HepG2 (cell line): ENCODE results near the gene MPIG6B. TPM values are rescaled to one million over a fixed set of nuclear protein-coding genes. Genes with fewer than 3 reads are reported as not detected.

Experiments used
- ATF3 ChIP-seq: sonication (generic); formaldehyde crosslinking; IDR thresholded peaks from 2 replicates; pipeline ENCODE4 v1.4.0; 2020; ENCODE audit warnings: missing genetic modification reagents
- CREM ChIP-seq, 2 experiments: sonication (generic) in 1 of 2; formaldehyde crosslinking in 1 of 2; IDR thresholded peaks; 2 replicates each; pipeline versions ENCODE4 v1.4.0 to v1.6.1; 2016 to 2020; ENCODE audit warnings: antibody characterized with exemption in 1 of 2, mild to moderate bottlenecking in 1 of 2, missing genetic modification reagents in 1 of 2
- ELF3 ChIP-seq: IDR thresholded peaks from 2 replicates; pipeline ENCODE4 v1.6.1; 2016; ENCODE audit warnings: missing genetic modification reagents, missing compliant biosample characterization
- HNF1B ChIP-seq: sonication (generic); formaldehyde crosslinking; IDR thresholded peaks from 2 replicates; pipeline ENCODE4 v1.5.1; 2020; ENCODE audit warnings: mild to moderate bottlenecking, moderate library complexity, missing genetic modification reagents
- ISL2 ChIP-seq: sonication (generic); formaldehyde crosslinking; IDR thresholded peaks from 2 replicates; pipeline ENCODE4 v1.5.0; 2020; ENCODE audit warnings: missing genetic modification reagents
- KLF16 ChIP-seq, 2 experiments: sonication (generic) in 1 of 2; formaldehyde crosslinking in 1 of 2; IDR thresholded peaks; 2 replicates each; pipeline versions ENCODE4 v1.6.1 to v1.8.0; 2016 to 2023; ENCODE audit warnings: missing genetic modification reagents in 2 of 2, missing compliant biosample characterization in 1 of 2
- MED1 ChIP-seq: sonication (generic); formaldehyde crosslinking; IDR thresholded peaks from 2 replicates; pipeline ENCODE4 v1.4.0; 2020; ENCODE audit warnings: missing genetic modification reagents
- NAIF1 ChIP-seq: sonication (generic); formaldehyde crosslinking; IDR thresholded peaks from 2 replicates; pipeline ENCODE4 v1.5.0; 2020; ENCODE audit warnings: mild to moderate bottlenecking, missing genetic modification reagents, borderline replicate concordance
- NFKBIZ ChIP-seq: IDR thresholded peaks from 2 replicates; pipeline ENCODE4 v1.6.1; 2018; ENCODE audit warnings: missing genetic modification reagents, missing compliant biosample characterization
- PPARG ChIP-seq: conservative IDR thresholded peaks from 2 replicates; pipeline ENCODE4 v1.6.1; 2016; ENCODE audit warnings: missing biosample characterization, missing genetic modification reagents
- RAD21 ChIP-seq: fragments of 450-650 bp; formaldehyde crosslinking; IDR thresholded peaks from 2 replicates; pipeline ENCODE4 v1.5.0; 2020; ENCODE audit warnings: mild to moderate bottlenecking
- SOX6 ChIP-seq, 2 experiments: fragments of 450-650 bp in 1 of 2; sonication (generic) in 1 of 2; formaldehyde crosslinking in 1 of 2; IDR thresholded peaks; 2 replicates each; pipeline versions ENCODE4 v1.4.0 to v1.6.1; 2017 to 2020; ENCODE audit warnings: antibody characterized with exemption in 1 of 2, mild to moderate bottlenecking in 1 of 2, missing genetic modification reagents in 1 of 2
- TBX2 ChIP-seq: sonication (generic); formaldehyde crosslinking; IDR thresholded peaks from 2 replicates; pipeline ENCODE4 v1.5.0; 2020; ENCODE audit warnings: missing genetic modification reagents, mild to moderate bottlenecking, borderline replicate concordance
- TGIF2 ChIP-seq: IDR thresholded peaks from 2 replicates; pipeline ENCODE4 v1.6.1; 2016; ENCODE audit warnings: control low read depth, missing compliant biosample characterization
- ZNF138 ChIP-seq: sonication (generic); formaldehyde crosslinking; IDR thresholded peaks from 2 replicates; pipeline ENCODE4 v1.5.0; 2020; ENCODE audit warnings: mild to moderate bottlenecking, low read depth, missing genetic modification reagents
- ZNF619 ChIP-seq: sonication (generic); formaldehyde crosslinking; IDR thresholded peaks from 2 replicates; pipeline ENCODE4 v1.4.0; 2020; ENCODE audit warnings: mild to moderate bottlenecking, missing genetic modification reagents
- polyA plus RNA-seq, 8 experiments: library from polyadenylated mRNA; depleted of rRNA in 3 of 8; stranded (reverse) in 7 of 8; unstranded in 1 of 8; fragments of >200 nt; fragmentation: Illumina TruSeq in 4 of 8; extraction: Trizol in 4 of 8; gene quantifications; 2 replicates each; pipeline versions ENCODE4 v1.2.1 to v1.2.3, GENCODE V29; 2011 to 2016; ENCODE audit warnings: low read depth in 4 of 8, missing spikeins in 1 of 8, mixed read lengths in 1 of 8; ENCODE audit not compliant: insufficient read depth in 1 of 8
- total RNA-seq, 5 experiments: library from RNA; depleted of rRNA; stranded (reverse); fragments of >200 nt; fragmentation: Illumina TruSeq; extraction: Trizol; gene quantifications; 2 replicates each; pipeline ENCODE4 v1.2.3, GENCODE V29; 2016; ENCODE audit warnings: low read depth in 1 of 5
- TF ChIP-seq, protein P1 (sequence below): sonication (generic); formaldehyde crosslinking; IDR thresholded peaks from 2 replicates; pipeline ENCODE4 v1.4.0; 2020; ENCODE audit warnings: missing genetic modification reagents
- TF ChIP-seq, protein P2 (sequence below): IDR thresholded peaks from 2 replicates; pipeline ENCODE4 v1.6.1; 2018; ENCODE audit warnings: missing genetic modification reagents
- TF ChIP-seq, protein P3 (sequence below): IDR thresholded peaks from 2 replicates; pipeline ENCODE4 v1.6.1; 2016; ENCODE audit warnings: low read depth

Gene MPIG6B
- total and polyA plus RNA-seq, 2 of the 13 experiments (the other 11 are each of a cell fraction or from before 2014, with no cell fraction given) = not detected

- TF ChIP-seq CREM (IDR thresholded peaks at IDR 0.05) = no peak
- TF ChIP-seq CREM (CRISPR knock-in tag; IDR thresholded peaks at IDR 0.05) = no peak
- TF ChIP-seq, protein P1, sequence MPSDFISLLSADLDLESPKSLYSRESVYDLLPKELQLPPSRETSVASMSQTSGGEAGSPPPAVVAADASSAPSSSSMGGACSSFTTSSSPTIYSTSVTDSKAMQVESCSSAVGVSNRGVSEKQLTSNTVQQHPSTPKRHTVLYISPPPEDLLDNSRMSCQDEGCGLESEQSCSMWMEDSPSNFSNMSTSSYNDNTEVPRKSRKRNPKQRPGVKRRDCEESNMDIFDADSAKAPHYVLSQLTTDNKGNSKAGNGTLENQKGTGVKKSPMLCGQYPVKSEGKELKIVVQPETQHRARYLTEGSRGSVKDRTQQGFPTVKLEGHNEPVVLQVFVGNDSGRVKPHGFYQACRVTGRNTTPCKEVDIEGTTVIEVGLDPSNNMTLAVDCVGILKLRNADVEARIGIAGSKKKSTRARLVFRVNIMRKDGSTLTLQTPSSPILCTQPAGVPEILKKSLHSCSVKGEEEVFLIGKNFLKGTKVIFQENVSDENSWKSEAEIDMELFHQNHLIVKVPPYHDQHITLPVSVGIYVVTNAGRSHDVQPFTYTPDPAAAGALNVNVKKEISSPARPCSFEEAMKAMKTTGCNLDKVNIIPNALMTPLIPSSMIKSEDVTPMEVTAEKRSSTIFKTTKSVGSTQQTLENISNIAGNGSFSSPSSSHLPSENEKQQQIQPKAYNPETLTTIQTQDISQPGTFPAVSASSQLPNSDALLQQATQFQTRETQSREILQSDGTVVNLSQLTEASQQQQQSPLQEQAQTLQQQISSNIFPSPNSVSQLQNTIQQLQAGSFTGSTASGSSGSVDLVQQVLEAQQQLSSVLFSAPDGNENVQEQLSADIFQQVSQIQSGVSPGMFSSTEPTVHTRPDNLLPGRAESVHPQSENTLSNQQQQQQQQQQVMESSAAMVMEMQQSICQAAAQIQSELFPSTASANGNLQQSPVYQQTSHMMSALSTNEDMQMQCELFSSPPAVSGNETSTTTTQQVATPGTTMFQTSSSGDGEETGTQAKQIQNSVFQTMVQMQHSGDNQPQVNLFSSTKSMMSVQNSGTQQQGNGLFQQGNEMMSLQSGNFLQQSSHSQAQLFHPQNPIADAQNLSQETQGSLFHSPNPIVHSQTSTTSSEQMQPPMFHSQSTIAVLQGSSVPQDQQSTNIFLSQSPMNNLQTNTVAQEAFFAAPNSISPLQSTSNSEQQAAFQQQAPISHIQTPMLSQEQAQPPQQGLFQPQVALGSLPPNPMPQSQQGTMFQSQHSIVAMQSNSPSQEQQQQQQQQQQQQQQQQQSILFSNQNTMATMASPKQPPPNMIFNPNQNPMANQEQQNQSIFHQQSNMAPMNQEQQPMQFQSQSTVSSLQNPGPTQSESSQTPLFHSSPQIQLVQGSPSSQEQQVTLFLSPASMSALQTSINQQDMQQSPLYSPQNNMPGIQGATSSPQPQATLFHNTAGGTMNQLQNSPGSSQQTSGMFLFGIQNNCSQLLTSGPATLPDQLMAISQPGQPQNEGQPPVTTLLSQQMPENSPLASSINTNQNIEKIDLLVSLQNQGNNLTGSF (CRISPR knock-in tag) = no peak
- TF ChIP-seq NFKBIZ (CRISPR knock-in tag) = 0 out of 2 replicates have a peak, but pooled peaks have one; percentile 42
- 0 out of 2 replicates have a peak, but pooled peaks have one; percentile 10 for TF ChIP-seq PPARG (CRISPR knock-in tag)
- TF ChIP-seq HNF1B (CRISPR knock-in tag) = 0 out of 2 replicates have a peak, but pooled peaks have one; percentile 48
- no peak for TF ChIP-seq SOX6 (IDR thresholded peaks at IDR 0.05)
- peak; percentile 45; the same call in 1 of the 2 replicates for TF ChIP-seq SOX6 (CRISPR knock-in tag; IDR thresholded peaks at IDR 0.05)
- TF ChIP-seq TBX2 = peak; percentile 19; the same call in 1 of the 2 replicates
- peak; percentile 71 for TF ChIP-seq ELF3 (CRISPR knock-in tag)
- TF ChIP-seq, protein P2, sequence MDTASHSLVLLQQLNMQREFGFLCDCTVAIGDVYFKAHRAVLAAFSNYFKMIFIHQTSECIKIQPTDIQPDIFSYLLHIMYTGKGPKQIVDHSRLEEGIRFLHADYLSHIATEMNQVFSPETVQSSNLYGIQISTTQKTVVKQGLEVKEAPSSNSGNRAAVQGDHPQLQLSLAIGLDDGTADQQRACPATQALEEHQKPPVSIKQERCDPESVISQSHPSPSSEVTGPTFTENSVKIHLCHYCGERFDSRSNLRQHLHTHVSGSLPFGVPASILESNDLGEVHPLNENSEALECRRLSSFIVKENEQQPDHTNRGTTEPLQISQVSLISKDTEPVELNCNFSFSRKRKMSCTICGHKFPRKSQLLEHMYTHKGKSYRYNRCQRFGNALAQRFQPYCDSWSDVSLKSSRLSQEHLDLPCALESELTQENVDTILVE (CRISPR knock-in tag) = peak; percentile 61; the same call in 1 of the 2 replicates
- 0 out of 2 replicates have a peak, but pooled peaks have one; percentile 19 for TF ChIP-seq ISL2
- TF ChIP-seq MED1 (CRISPR knock-in tag) = peak; percentile 57; the same call in 1 of the 2 replicates
- no peak for TF ChIP-seq ZNF138
- TF ChIP-seq KLF16 (CRISPR knock-in tag; IDR thresholded peaks at IDR 0.05) = peak in 1 of 2 experiments; percentile 78; a peak in 2 of 4 replicates
- 0 out of 2 replicates have a peak, but pooled peaks have one; percentile 57 for TF ChIP-seq TGIF2 (CRISPR knock-in tag)
- 0 out of 2 replicates have a peak, but pooled peaks have one; percentile 78 for TF ChIP-seq ZNF619 (CRISPR knock-in tag)
- TF ChIP-seq, protein P3, sequence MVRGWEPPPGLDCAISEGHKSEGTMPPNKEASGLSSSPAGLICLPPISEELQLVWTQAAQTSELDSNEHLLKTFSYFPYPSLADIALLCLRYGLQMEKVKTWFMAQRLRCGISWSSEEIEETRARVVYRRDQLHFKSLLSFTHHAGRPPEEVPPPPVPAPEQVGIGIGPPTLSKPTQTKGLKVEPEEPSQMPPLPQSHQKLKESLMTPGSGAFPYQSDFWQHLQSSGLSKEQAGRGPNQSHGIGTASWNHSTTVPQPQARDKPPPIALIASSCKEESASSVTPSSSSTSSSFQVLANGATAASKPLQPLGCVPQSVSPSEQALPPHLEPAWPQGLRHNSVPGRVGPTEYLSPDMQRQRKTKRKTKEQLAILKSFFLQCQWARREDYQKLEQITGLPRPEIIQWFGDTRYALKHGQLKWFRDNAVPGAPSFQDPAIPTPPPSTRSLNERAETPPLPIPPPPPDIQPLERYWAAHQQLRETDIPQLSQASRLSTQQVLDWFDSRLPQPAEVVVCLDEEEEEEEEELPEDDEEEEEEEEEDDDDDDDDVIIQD = peak; percentile 48; the same call in 1 of the 2 replicates
- TF ChIP-seq RAD21 (CRISPR knock-in tag) = peak; percentile 96
- no peak for TF ChIP-seq NAIF1 (CRISPR knock-in tag)
- 0 out of 2 replicates have a peak, but pooled peaks have one; percentile 15 for TF ChIP-seq ATF3
Observed at GRCh38 chr6:31769684-31770371, 46.7 kb downstream of the MPIG6B start (continued).
